ENCODE data around the gene ACACB.
"Not testable (repeated sequence)": the region's sequence is repeated elsewhere in the genome, so short reads cannot be mapped to it uniquely, and the experiment has no call there.

ACACB gene

DNA sequence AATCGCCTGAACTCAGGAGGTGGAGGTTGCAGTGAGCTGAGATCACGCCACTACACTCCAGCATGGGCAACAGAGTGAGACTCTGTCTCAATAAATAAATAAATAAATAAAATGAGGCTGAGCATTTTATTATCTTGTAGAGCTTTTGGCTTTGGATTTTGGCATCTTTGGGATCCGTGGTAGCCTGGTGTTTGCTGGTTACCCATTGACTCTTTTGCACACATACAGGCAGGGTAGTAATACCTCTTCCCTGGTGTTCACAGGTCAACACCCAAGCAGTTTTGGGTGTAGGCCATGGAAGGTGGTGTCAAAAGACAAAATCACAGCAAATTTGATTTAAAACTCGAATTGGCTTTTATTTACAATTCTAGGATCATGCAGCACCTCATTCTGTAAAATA, 27.8 kb downstream of the ACACB start:
- DNase-seq = no peak

GRCh38 chr12:109147126-109147525, 30.7 kb downstream of the ACACB start:
- DNase-seq = not testable (repeated sequence)

DNA sequence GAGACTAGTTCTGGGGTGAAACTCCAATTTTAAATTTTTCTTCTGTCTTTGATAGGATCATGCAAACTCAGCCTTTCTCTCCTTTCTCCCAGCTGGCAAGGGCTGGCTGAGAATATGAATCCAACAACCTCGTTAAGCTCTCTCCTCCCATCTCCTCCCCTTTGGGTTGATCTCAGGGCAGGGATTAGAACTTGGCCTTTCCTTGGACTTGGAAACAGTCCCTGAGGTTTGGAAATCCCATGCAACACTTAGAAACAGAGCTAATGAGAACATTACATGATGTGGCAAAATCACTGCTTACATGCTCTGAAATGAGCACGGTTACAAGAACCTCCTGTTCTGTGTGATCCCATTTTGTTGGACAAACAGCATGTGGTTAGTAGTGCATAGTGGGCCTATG, 31.6 kb downstream of the ACACB start:
- no peak for DNase-seq

DNA sequence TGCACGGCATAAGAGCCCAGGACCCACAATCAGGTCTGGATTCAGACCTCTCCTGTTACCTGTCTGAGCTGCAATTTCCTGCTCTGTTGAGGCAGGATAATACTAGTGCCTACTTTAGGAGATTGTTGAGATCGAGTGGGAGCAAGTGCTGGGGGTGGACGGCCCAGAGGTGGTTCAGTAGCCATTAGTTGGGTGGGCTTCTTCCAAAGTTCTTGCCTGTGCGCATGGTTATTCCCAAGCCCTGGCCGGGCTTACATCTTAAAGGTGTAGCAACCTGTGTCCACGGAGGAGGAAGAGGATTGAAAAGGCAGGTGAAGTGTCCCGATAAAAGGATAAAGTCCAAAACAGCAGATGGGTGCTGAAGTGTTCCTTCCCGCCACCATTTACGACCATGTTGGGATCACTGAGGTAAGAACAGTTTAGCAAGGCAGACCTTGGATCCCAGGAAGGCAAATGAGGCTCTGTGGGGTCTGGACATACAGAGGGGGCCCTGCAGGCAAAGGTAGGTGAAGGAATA, 33.8 kb downstream of the ACACB start:
- no peak for DNase-seq

DNA sequence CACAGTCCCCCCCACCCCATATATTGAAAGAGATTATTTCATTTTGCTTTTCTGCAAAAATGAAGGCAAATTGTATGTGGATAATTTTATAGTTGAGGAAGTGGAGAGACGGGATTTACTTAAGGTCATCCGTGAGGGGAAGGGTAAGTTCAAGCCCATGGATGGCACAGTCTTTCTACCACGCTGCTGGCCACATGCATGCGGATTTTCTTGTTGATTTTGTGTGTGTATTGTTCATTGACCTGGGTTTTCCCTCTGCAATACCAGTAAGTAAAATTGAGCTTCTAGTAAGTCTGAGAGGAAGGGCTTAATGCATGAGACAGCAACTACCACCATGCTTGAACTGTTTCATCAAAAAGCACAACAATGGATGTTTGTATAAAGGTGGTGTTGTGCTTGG, 35.1 kb downstream of the ACACB start:
- no peak for DNase-seq

GRCh38 chr12:109153821-109154441, 37.5 kb downstream of the ACACB start:
- no peak for DNase-seq

DNA sequence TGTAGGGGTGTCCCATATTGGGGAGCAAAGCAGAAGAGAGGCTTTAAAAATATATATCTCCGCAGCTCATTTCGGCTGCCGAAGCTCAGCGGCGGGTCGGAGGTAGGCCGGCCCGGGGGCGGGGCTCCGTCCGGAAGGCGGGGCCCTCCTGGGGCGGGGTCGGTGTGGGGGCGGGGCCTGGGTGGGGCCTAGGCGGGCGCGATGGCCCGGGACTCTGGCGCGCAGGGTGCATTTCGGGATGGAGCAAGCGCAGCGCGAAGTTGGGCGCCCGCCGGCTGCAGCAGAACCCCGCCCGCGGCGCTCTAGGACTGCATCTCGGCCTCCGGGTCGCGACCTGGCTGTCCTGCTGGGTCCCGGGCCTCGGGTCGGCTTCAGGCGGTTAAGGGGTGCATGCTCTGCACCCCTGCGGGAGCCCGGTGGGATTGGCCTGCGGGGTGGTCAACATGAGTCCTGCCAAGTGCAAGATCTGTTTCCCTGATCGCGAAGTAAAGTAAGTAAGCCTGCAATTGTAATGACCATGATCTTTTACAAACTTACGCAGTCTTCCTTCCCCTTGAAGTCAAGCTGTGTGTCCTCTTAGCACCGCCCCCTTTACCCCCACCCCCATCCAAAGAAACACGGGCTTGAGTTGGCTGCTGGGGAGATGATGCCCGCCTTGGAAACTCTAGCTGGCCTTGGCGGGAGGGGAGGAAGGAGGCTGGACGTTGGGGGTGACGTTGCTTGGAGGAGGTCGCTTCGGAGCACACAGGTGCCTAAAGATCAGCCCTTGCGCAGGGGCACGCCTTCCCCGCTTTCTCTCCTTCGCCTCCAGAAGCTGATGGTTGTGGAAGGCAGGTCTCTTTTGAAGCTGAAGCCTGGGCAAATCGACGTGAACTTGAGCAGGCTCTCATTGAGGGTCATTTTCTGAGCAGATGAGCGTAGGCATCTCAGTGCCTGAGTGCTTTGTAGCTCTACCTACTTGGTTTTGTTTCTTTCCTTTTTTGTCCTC, 38.4 kb downstream of the ACACB start:
- peak; percentile 72 for DNase-seq

DNA sequence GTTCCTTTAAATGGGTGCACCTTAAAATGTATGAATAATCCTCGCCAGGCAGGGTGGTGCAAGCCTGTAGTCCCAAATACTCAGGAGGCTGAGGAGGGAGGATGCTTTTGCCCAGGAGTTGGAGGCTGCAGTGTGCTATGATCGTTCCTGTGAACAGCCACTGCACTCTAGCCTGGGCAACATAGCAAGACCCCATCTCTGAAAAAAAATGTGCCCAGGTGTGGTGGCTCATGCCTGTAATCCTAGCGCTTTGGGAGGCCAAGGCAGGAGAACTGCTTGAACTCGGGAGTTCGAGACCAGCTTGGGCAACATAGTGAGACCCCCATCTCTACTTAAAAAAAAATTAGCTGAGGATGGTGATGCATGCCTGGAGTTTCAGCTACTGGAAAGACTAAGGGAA, 39.6 kb downstream of the ACACB start:
- no peak for DNase-seq

- DNase-seq = no peak
These were observed 40.2 kb downstream of the ACACB start for GRCh38 chr12:109156586-109156985.

GRCh38 chr12:109157986-109158385, 41.6 kb downstream of the ACACB start:
- DNase-seq = no peak

GRCh38 chr12:109160433-109160832, 44.0 kb downstream of the ACACB start:
- no peak for DNase-seq

- no peak for DNase-seq
These were observed 44.5 kb downstream of the ACACB start for GRCh38 chr12:109160873-109161272.

- DNase-seq = no peak
These were observed 46.2 kb downstream of the ACACB start for GRCh38 chr12:109162551-109162950.

- DNase-seq = no peak
These were observed 46.8 kb downstream of the ACACB start for GRCh38 chr12:109163167-109163566.

DNA sequence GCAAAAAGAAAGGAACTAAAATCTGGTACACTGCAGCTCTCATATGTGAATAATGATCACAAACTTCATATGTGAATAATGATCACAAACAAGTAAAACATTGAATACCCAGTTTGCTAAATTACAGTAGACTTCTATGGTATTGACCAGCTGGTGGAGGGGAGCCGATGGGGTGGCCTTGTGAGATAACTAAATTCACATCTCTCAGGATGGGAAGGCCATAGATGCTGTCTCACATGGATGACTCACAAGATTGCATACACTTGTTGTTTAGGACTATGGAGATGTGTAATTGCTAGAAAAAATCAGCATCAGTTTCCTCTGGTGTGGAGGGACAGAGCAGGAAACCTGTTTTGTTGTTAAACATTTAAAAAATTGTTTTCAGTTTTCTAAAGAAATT, 49.2 kb downstream of the ACACB start:
- no peak for DNase-seq

DNA sequence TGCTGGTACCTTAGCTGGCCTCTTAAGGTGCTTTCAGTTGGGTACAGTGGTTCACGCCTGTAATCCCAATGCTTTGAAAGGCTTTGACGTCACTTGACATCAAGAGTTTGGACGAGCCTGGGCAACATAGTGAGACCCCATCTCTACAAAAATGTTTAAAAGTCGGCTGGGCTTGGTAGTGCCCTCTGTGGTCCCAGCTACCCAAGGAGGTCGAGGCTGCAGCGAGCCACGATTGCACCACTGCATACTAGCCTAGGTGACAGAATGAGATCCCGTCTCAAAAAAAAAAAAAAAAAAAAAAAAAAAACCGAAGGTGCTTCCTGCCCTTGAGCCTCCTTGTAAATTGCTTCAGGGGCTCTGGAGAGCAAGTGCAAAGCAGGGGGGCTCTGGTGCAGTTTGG, 50.0 kb downstream of the ACACB start:
- no peak for DNase-seq

DNA sequence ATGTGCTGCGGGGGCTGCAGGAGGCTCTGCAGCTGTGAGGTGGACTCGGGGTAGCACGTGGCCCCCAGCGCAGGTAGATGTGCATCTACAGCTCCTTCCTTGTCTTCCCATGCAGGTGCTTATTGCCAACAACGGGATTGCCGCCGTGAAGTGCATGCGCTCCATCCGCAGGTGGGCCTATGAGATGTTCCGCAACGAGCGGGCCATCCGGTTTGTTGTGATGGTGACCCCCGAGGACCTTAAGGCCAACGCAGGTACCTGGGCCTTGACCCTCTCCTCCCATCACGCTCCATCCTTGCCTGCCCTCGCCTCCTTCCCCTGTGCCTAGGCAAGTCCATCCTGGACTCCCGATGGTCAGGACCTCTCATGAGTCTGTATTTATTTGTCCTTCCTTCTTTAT, 51.4 kb downstream of the ACACB start:
- no peak for DNase-seq

GRCh38 chr12:109169262-109169661, 52.9 kb downstream of the ACACB start:
- no peak for DNase-seq

GRCh38 chr12:109169686-109170085, 53.3 kb downstream of the ACACB start:
- no peak for DNase-seq

- DNase-seq = no peak
These were observed 53.9 kb downstream of the ACACB start for GRCh38 chr12:109170324-109170723.

GRCh38 chr12:109172787-109173186, 56.4 kb downstream of the ACACB start:
- DNase-seq = not testable (repeated sequence)

- no peak for DNase-seq
These were observed 57.3 kb downstream of the ACACB start for GRCh38 chr12:109173443-109174240.

GRCh38 chr12:109174468-109174867, 58.1 kb downstream of the ACACB start:
- no peak for DNase-seq
